DOHH2 (cell line): ENCODE data around the gene MC3R.

Experiments used
- EZH2phosphoT487 ChIP-seq: fragments of 200-600 bp; sonication (generic); IDR thresholded peaks from 2 replicates; pipeline ENCODE4 v1.6.1; 2017; ENCODE audit warnings: borderline replicate concordance, mild to moderate bottlenecking, antibody characterized with exemption, low read length, moderate library complexity, mixed read lengths
- TF ChIP-seq, protein P1 (sequence below): fragments of 200-600 bp; sonication (generic); IDR thresholded peaks from one replicate; pipeline ENCODE4 v1.5.1; 2014; ENCODE audit warnings: antibody characterized with exemption, mild to moderate bottlenecking, low read depth, low read length; ENCODE audit not compliant: poor library complexity, severe bottlenecking

DNA sequence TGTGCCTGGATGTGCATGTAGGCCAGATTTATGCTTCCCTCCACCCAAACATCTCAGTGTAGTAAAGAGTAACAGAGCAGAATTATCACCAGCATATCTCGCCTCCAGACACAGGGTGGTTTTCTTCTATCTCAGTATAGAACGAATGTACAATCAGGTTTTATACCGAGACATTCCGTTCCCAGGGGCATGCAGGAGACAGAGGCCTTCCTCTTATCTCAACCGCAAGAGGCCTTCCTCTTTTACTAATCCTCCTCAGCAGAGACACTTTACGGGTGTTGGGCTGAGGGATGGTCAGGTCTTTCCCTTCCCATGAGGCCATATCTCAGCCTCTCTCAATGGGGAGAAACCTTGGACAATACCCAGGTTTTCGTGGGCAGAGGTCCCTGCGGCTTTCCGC lies 36.4 kb upstream of the MC3R start:
- TF ChIP-seq, protein P1, sequence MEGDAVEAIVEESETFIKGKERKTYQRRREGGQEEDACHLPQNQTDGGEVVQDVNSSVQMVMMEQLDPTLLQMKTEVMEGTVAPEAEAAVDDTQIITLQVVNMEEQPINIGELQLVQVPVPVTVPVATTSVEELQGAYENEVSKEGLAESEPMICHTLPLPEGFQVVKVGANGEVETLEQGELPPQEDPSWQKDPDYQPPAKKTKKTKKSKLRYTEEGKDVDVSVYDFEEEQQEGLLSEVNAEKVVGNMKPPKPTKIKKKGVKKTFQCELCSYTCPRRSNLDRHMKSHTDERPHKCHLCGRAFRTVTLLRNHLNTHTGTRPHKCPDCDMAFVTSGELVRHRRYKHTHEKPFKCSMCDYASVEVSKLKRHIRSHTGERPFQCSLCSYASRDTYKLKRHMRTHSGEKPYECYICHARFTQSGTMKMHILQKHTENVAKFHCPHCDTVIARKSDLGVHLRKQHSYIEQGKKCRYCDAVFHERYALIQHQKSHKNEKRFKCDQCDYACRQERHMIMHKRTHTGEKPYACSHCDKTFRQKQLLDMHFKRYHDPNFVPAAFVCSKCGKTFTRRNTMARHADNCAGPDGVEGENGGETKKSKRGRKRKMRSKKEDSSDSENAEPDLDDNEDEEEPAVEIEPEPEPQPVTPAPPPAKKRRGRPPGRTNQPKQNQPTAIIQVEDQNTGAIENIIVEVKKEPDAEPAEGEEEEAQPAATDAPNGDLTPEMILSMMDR: no peak
- TF ChIP-seq EZH2phosphoT487: no peak
